HG03196 (cell line): ENCODE results near the gene HMCN1.

Experiments
- ATAC-seq: cut with Tn5 transposase; IDR thresholded peaks from one replicate; pipeline ENCODE4 v1.9.1; 2021; ENCODE audit not compliant: unreplicated experiment

Gene HMCN1

GRCh38 chr1:185895208-185895900, 161.2 kb downstream of the HMCN1 start:
- no peak for ATAC-seq

- no peak for ATAC-seq
Observed at GRCh38 chr1:185896863-185897262, 162.7 kb downstream of the HMCN1 start.

GRCh38 chr1:185906186-185906585, 172.0 kb downstream of the HMCN1 start:
- ATAC-seq, result no peak

- no peak for ATAC-seq
Observed at GRCh38 chr1:185907246-185907645, 173.1 kb downstream of the HMCN1 start.

GRCh38 chr1:185911978-185912377, 177.8 kb downstream of the HMCN1 start:
- no peak for ATAC-seq

- ATAC-seq, result no peak
Observed at GRCh38 chr1:185912504-185912903, 178.3 kb downstream of the HMCN1 start.

- ATAC-seq, result no peak
Observed at GRCh38 chr1:185914089-185914488, 179.9 kb downstream of the HMCN1 start.

- no peak for ATAC-seq
Observed at GRCh38 chr1:185916861-185917260, 182.7 kb downstream of the HMCN1 start.

- ATAC-seq, result no peak
Observed at GRCh38 chr1:185917646-185918045, 183.5 kb downstream of the HMCN1 start.

- ATAC-seq, result no peak
Observed at GRCh38 chr1:185920602-185921001, 186.4 kb downstream of the HMCN1 start.

GRCh38 chr1:185921636-185922035, 187.4 kb downstream of the HMCN1 start:
- ATAC-seq, result no peak

- ATAC-seq, result no peak
Observed at GRCh38 chr1:185926588-185926987, 192.4 kb downstream of the HMCN1 start.

GRCh38 chr1:185929776-185930175, 195.6 kb downstream of the HMCN1 start:
- ATAC-seq, result no peak

- no peak for ATAC-seq
Observed at GRCh38 chr1:185931438-185931837, 197.2 kb downstream of the HMCN1 start.

GRCh38 chr1:185933580-185933979, 199.4 kb downstream of the HMCN1 start:
- ATAC-seq, result no peak

GRCh38 chr1:185934476-185935189, 200.4 kb downstream of the HMCN1 start:
- ATAC-seq, result no peak

- ATAC-seq, result no peak
Observed at GRCh38 chr1:185935360-185935759, 201.2 kb downstream of the HMCN1 start.

GRCh38 chr1:185936641-185937040, 202.4 kb downstream of the HMCN1 start:
- ATAC-seq, result no peak

- no peak for ATAC-seq
Observed at GRCh38 chr1:185938396-185938795, 204.2 kb downstream of the HMCN1 start.

- no peak for ATAC-seq
Observed at GRCh38 chr1:185939142-185939541, 205.0 kb downstream of the HMCN1 start.

- no peak for ATAC-seq
Observed at GRCh38 chr1:185942961-185943360, 208.8 kb downstream of the HMCN1 start.

- ATAC-seq, result no peak
Observed at GRCh38 chr1:185956881-185957280, 222.7 kb downstream of the HMCN1 start.
